Ovary (tissue), 3 donors: ENCODE measurements around the gene IL1R1.

Experiments used
- CTCF ChIP-seq, 3 donors: fragments of 450-650 bp in 2 of 3; fragments of 200-600 bp in 1 of 3; IDR thresholded peaks; one replicate each; pipeline versions ENCODE4 v1.5.1 to v1.8.0; 2016 to 2022; ENCODE audit warnings: antibody characterized with exemption in 3 of 3, mild to moderate bottlenecking in 1 of 3
- EP300 ChIP-seq: sonication (generic); formaldehyde crosslinking; IDR thresholded peaks from one replicate; pipeline ENCODE4 v1.6.1; 2017; ENCODE audit warnings: antibody characterized with exemption
- POLR2A ChIP-seq: fragments of 450-650 bp; IDR thresholded peaks from one replicate; pipeline ENCODE4 v1.6.1; 2017; ENCODE audit warnings: antibody characterized with exemption, mild to moderate bottlenecking, moderate library complexity
- donor health status: DM: no; HTN: no; CAD: no.

DNA sequence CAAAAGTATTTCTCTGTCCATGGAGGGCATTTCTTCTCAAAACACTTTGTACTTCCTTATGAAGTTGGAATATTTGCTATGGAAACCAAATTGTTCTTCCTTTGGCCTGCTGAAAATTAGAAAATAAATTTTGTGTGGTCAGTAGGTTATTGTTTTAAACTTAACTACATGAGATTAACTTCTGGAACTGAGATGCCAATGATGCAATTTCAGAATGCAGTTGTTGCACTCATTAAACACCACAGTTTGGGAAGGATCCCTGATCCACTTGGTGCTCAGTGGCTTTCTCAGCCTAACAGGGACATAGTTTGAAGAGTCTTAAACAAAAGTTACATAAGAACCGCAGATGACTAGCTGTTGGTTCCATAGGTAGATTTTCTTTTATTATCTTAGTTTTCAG lies 23.3 kb upstream of the IL1R1 start:
- TF ChIP-seq CTCF (IDR thresholded peaks at IDR 0.05) (no peak), POLR2A (no peak), EP300 (no peak)
